K562 (cell line): ENCODE measurements around the gene SPON1. TPM values are rescaled to one million over a fixed set of nuclear protein-coding genes. Genes with fewer than 3 reads are reported as not detected.

Experiments
- ATAC-seq: fragments of 200-7000 bp; cut with Tn5 transposase; 3 replicates; pipeline ENCODE4 v1.9.1; 2020; ENCODE audit warnings: moderate library complexity
- BruUV-seq: library from RNA; stranded (reverse); fragments of 400-500 nt; replicated peaks from 2 replicates; lab custom pipeline; 2021; lab: Mats Ljungman, UMichigan
- CTCF ChIA-PET: fragments of 300-600 bp; formaldehyde crosslinking; extraction: SDS; loops from one replicate; lab custom pipeline; 2021; ENCODE audit warnings: low intra/inter-chr PET ratio; lab: Yijun Ruan, JAX
- POLR2A ChIA-PET: fragments of 300-600, 350-650 bp; sonication (Branson Sonifier 250); formaldehyde crosslinking; extraction: SDS; loops from one replicate; lab custom pipeline; 2021; ENCODE audit warnings: antibody characterized with exemption, inconsistent platforms; lab: Yijun Ruan, JAX
- DNase-seq, 4 experiments: peaks; one replicate each; pipeline versions ENCODE4 v3.0.0 to v3.0.0-alpha.2; 2011 to 2018; ENCODE audit warnings: low spot score in 3 of 4, mixed read lengths in 3 of 4; ENCODE audit errors: extremely low read depth in 1 of 4
- FAIRE-seq: peaks from 2 replicates; lab custom pipeline; 2011; peaks lifted over from hg19 to GRCh38; lab: Jason Lieb, UNC
- H2AFZ ChIP-seq: 2 replicates; pipeline ENCODE4 v1.6.0; 2011; ENCODE audit warnings: low read depth, low read length, control low read depth, inconsistent platforms
- H3K27ac ChIP-seq: fragments of 200-600 bp; 3 replicates; pipeline ENCODE4 v1.8.0; 2011; ENCODE audit warnings: low read depth, mild to moderate bottlenecking, control low read depth, inconsistent platforms, low read length, moderate library complexity, mixed read lengths; ENCODE audit errors: extremely low read depth
- H3K27me3 ChIP-seq, 2 experiments: fragments of 300-600 bp in 1 of 2; 2 replicates in 1 of 2; 3 replicates in 1 of 2; pipeline versions ENCODE4 v1.6.0 to v1.8.0; 2011; ENCODE audit warnings: inconsistent platforms in 2 of 2, low read length in 2 of 2, mild to moderate bottlenecking in 1 of 2, mixed read lengths in 1 of 2, moderate library complexity in 1 of 2; ENCODE audit not compliant: control insufficient read depth in 2 of 2, insufficient read depth in 2 of 2
- H3K36me3 ChIP-seq: fragments of 300-600 bp; 3 replicates; pipeline ENCODE4 v1.8.0; 2011; ENCODE audit warnings: mild to moderate bottlenecking, low read length, inconsistent platforms; ENCODE audit not compliant: control insufficient read depth, insufficient read depth
- H3K4me1 ChIP-seq, 2 experiments: fragments of 200-600 bp in 1 of 2; replicated peaks in 1 of 2; 2 replicates in 1 of 2; 3 replicates in 1 of 2; pipeline versions ENCODE4 v1.5.1 to v1.8.0; 2011; ENCODE audit warnings: inconsistent platforms in 2 of 2, low read length in 2 of 2, mild to moderate bottlenecking in 1 of 2, mixed read lengths in 1 of 2, moderate library complexity in 1 of 2; ENCODE audit not compliant: control insufficient read depth in 2 of 2, insufficient read depth in 2 of 2
- H3K4me2 ChIP-seq: 2 replicates; pipeline ENCODE4 v1.6.1; 2011; ENCODE audit warnings: low read length, control low read depth, inconsistent platforms, mixed read lengths; ENCODE audit not compliant: insufficient read depth
- H3K4me3 ChIP-seq: fragments of 200-600 bp; sonication (generic), shearing (Covaris generic); 2 replicates; pipeline ENCODE4 v1.5.1; 2016; ENCODE audit warnings: control low read depth, inconsistent platforms
- H3K79me2 ChIP-seq: fragments of 200-600 bp; 3 replicates; pipeline ENCODE4 v1.8.0; 2011; ENCODE audit warnings: low read length, inconsistent platforms; ENCODE audit not compliant: control insufficient read depth, insufficient read depth
- H3K9ac ChIP-seq, 2 experiments: 2 replicates each; pipeline versions ENCODE4 v1.6.0 to v1.6.1; 2011; ENCODE audit warnings: low read depth in 2 of 2, low read length in 2 of 2, control low read depth in 1 of 2, inconsistent platforms in 1 of 2, mild to moderate bottlenecking in 1 of 2, mixed read lengths in 1 of 2; ENCODE audit not compliant: insufficient read depth in 1 of 2
- H3K9me1 ChIP-seq: one replicate; pipeline ENCODE4 v1.6.0; 2011; ENCODE audit warnings: inconsistent platforms, mild to moderate bottlenecking, low read length, moderate library complexity; ENCODE audit not compliant: control insufficient read depth, insufficient read depth
- H3K9me3 ChIP-seq: replicated peaks from 2 replicates; pipeline ENCODE4 v1.5.1; 2011; ENCODE audit warnings: low read depth, low read length, inconsistent platforms; ENCODE audit not compliant: control insufficient read depth, insufficient read depth
- H4K20me1 ChIP-seq: replicated peaks from 2 replicates; pipeline ENCODE4 v1.6.1; 2011; ENCODE audit warnings: low read length, inconsistent platforms, mixed read lengths; ENCODE audit not compliant: control insufficient read depth, insufficient read depth
- BRCA1 ChIP-seq, 2 experiments: fragments of 450-650 bp in 1 of 2; sonication (generic) in 1 of 2; formaldehyde crosslinking in 1 of 2; IDR thresholded peaks; 2 replicates each; pipeline versions ENCODE4 v1.5.0 to v1.6.1; 2017 to 2020; ENCODE audit warnings: mild to moderate bottlenecking in 1 of 2, missing genetic modification reagents in 1 of 2
- BRD4 ChIP-seq: fragments of 200-600 bp; sonication (generic); IDR thresholded peaks from 2 replicates; pipeline ENCODE4 v1.6.1; 2017; ENCODE audit warnings: inconsistent platforms
- CBFA2T2 ChIP-seq: fragments of 450-650 bp; conservative IDR thresholded peaks from 2 replicates; pipeline ENCODE4 v1.6.1; 2017; ENCODE audit warnings: mild to moderate bottlenecking
- EP400 ChIP-seq: fragments of 450-650 bp; IDR thresholded peaks from 2 replicates; pipeline ENCODE4 v1.6.1; 2017; ENCODE audit warnings: antibody characterized with exemption, mild to moderate bottlenecking, moderate library complexity
- ETS1 ChIP-seq: conservative IDR thresholded peaks from 2 replicates; pipeline ENCODE4 v1.6.1; 2011; ENCODE audit warnings: low read depth, mild to moderate bottlenecking, low read length; ENCODE audit not compliant: control insufficient read depth
- MEF2A ChIP-seq: IDR thresholded peaks from 2 replicates; pipeline ENCODE4 v1.6.1; 2011; ENCODE audit warnings: low read depth, mild to moderate bottlenecking, low read length, moderate library complexity; ENCODE audit not compliant: control insufficient read depth
- PATZ1 ChIP-seq: fragments of 250-450 bp; sonication (Bioruptor Pico); IDR thresholded peaks from 2 replicates; pipeline ENCODE4 v1.5.0; 2020; ENCODE audit warnings: mild to moderate bottlenecking, borderline replicate concordance
- RCOR1 ChIP-seq, 2 experiments: IDR thresholded peaks; 2 replicates each; pipeline ENCODE4 v1.6.1; 2012; ENCODE audit warnings: low read depth in 2 of 2, low read length in 2 of 2, borderline replicate concordance in 1 of 2, improper control_type of control experiment in 1 of 2
- XRCC4 ChIP-seq: IDR thresholded peaks from one replicate; pipeline ENCODE4 v1.6.1; 2011; ENCODE audit not compliant: insufficient read depth, insufficient read length; ENCODE audit errors: extremely low read depth
- ZBED1 ChIP-seq: IDR thresholded peaks from 2 replicates; pipeline ENCODE4 v1.6.1; 2014
- ZNF143 ChIP-seq: sonication (generic); formaldehyde crosslinking; IDR thresholded peaks from 2 replicates; pipeline ENCODE4 v1.9.0; 2022; ENCODE audit warnings: mild to moderate bottlenecking, missing genetic modification reagents
- ZNF583 ChIP-seq: fragments of 250-450 bp; sonication (Bioruptor Pico); IDR thresholded peaks from 2 replicates; pipeline ENCODE4 v1.4.0; 2020
- ZNF76 ChIP-seq: fragments of 250-450 bp; sonication (Bioruptor Pico); IDR thresholded peaks from 2 replicates; pipeline ENCODE4 v1.4.0; 2020; ENCODE audit warnings: mild to moderate bottlenecking, moderate library complexity, borderline replicate concordance
- ZSCAN29 ChIP-seq: fragments of 450-650 bp; IDR thresholded peaks from 2 replicates; pipeline ENCODE4 v1.6.1; 2017
- WGBS: fragments of 100-300 bp; shearing (Covaris generic); methylation state at CpG from one replicate; pipeline ENCODE4 v1.1.6; 2016; ENCODE audit warnings: low coverage, mixed read lengths; ENCODE audit not compliant: insufficient coverage; ENCODE audit errors: missing lambda C conversion rate; 5-methylcytosine and 5-hydroxymethylcytosine counted together
- in situ Hi-C: fragments of 300-500 bp; cut with MboI; formaldehyde crosslinking; loops from 4 replicates; pipeline ENCODE4 v1.15.0; 2018; ENCODE audit warnings: inconsistent platforms, mixed read lengths
- intact Hi-C: fragments of 100-400 bp; cut with micrococcal nuclease; formaldehyde crosslinking; loops from 2 replicates; pipeline ENCODE4 v1.14.2; 2022
- polyA plus RNA-seq, 8 experiments: library from polyadenylated mRNA; depleted of rRNA in 4 of 8; stranded (reverse) in 5 of 8; unstranded in 3 of 8; fragments of >200 nt; fragmentation: Nextera tagmentation in 2 of 8; fragmentation: Illumina TruSeq in 1 of 8; extraction: Ambion mirVana in 2 of 8; extraction: Trizol in 1 of 8; gene quantifications; 2 replicates each; pipeline versions ENCODE4 v1.2.1 to v1.2.3, GENCODE V29; 2011 to 2014; ENCODE audit warnings: inconsistent platforms in 1 of 8, missing spikeins in 1 of 8
- total RNA-seq, 7 experiments: library from RNA; depleted of rRNA in 6 of 7; stranded (reverse); fragments of >200 nt in 6 of 7; fragmentation: Illumina TruSeq in 2 of 7; extraction: Trizol in 2 of 7; gene quantifications; 2 replicates each; pipeline versions ENCODE4 v1.2.1 to v1.2.3, GENCODE V29; 2011 to 2021; ENCODE audit warnings: low replicate concordance in 1 of 7
- TF ChIP-seq, protein P1 (sequence below): sonication (generic); formaldehyde crosslinking; IDR thresholded peaks from 2 replicates; pipeline ENCODE4 v1.8.0; 2022; ENCODE audit warnings: mild to moderate bottlenecking, missing genetic modification reagents
- TF ChIP-seq, protein P2 (sequence below): fragments of 450-650 bp; formaldehyde crosslinking; IDR thresholded peaks from 2 replicates; pipeline ENCODE4 v1.4.0; 2020; ENCODE audit warnings: mild to moderate bottlenecking
- TF ChIP-seq, protein P3 (sequence below): sonication (generic); formaldehyde crosslinking; IDR thresholded peaks from 2 replicates; pipeline ENCODE4 v1.8.0; 2022; ENCODE audit warnings: missing genetic modification reagents, mild to moderate bottlenecking, borderline replicate concordance

SPON1 gene
- total and polyA plus RNA-seq, 9 of the 15 experiments (the other 6 are each of a cell fraction or from before 2014, with no cell fraction given): 0.04 to 0.06 TPM; not detected in 7

GRCh38 chr11:14225666-14226065, 263.1 kb downstream of the SPON1 start:
- Histone ChIP-seq H3K4me1 (no peaks in the 10 kb centered on the region), H2AFZ (no peak overlapping the region), H3K9ac (no peak overlapping the region), H3K79me2 (no peaks in the 10 kb centered on the region), H4K20me1 (no peaks in the 10 kb centered on the region)
- no peak for DNase-seq
- FAIRE-seq: no peak
- CTCF ChIA-PET: no interaction called here
- no TSS peak for BruUV-seq
- TF ChIP-seq ZSCAN29 (no peak), RCOR1 (IDR thresholded peaks at IDR 0.05; ENCODE audit: borderline replicate concordance in 1 of 2, low read depth in 2 of 2, low read length in 2 of 2) (no peak), ZNF143 (CRISPR knock-in tag) (no peak), CBFA2T2 (no peak), PATZ1 (CRISPR knock-in tag) (no peak), MEF2A (no peak), ETS1 (no peak), ZNF583 (CRISPR knock-in tag) (no peak), ZBED1 (no peak), EP400 (no peak), ZNF76 (no peak), BRD4 (no peak), BRCA1 (IDR thresholded peaks at IDR 0.05) (no peak), BRCA1 (CRISPR knock-in tag; IDR thresholded peaks at IDR 0.05) (no peak), XRCC4 (no peak)
- TF ChIP-seq, protein P1, sequence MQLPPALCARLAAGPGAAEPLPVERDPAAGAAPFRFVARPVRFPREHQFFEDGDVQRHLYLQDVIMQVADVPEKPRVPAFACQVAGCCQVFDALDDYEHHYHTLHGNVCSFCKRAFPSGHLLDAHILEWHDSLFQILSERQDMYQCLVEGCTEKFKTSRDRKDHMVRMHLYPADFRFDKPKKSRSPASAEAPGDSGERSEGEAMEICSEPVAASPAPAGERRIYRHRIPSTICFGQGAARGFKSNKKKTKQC (CRISPR knock-in tag): no peak
- TF ChIP-seq, protein P2, sequence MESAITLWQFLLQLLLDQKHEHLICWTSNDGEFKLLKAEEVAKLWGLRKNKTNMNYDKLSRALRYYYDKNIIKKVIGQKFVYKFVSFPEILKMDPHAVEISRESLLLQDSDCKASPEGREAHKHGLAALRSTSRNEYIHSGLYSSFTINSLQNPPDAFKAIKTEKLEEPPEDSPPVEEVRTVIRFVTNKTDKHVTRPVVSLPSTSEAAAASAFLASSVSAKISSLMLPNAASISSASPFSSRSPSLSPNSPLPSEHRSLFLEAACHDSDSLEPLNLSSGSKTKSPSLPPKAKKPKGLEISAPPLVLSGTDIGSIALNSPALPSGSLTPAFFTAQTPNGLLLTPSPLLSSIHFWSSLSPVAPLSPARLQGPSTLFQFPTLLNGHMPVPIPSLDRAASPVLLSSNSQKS: no peak
- TF ChIP-seq, protein P3, sequence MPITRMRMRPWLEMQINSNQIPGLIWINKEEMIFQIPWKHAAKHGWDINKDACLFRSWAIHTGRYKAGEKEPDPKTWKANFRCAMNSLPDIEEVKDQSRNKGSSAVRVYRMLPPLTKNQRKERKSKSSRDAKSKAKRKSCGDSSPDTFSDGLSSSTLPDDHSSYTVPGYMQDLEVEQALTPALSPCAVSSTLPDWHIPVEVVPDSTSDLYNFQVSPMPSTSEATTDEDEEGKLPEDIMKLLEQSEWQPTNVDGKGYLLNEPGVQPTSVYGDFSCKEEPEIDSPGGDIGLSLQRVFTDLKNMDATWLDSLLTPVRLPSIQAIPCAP (CRISPR knock-in tag): no peak
- TF ChIP-seq, all 486 proteins: peak for 0
- no peak overlapping the region for H3K4me3 ChIP-seq
- intact Hi-C loops (no loop called here), in situ Hi-C loops (no loop called here)
- H3K9me3 ChIP-seq: no peaks in the 10 kb centered on the region
- WGBS: 0% methylated on average over 4 of the region's 4 CpGs
- no peak overlapping the region for H3K27ac ChIP-seq
- no peaks in the 10 kb centered on the region for H3K9me1 ChIP-seq
- H3K4me2 ChIP-seq: no peak overlapping the region
- POLR2A ChIA-PET: no interaction called here
- H3K36me3 ChIP-seq: no peaks in the 10 kb centered on the region
- no peak for ATAC-seq
- H3K27me3 ChIP-seq: peaks cover 8 to 23% of the 10 kb centered on the region in 2 experiments; a peak in 4 of 5 replicates
